Measurements from ENCODE around the gene DNAH2.

DNA sequence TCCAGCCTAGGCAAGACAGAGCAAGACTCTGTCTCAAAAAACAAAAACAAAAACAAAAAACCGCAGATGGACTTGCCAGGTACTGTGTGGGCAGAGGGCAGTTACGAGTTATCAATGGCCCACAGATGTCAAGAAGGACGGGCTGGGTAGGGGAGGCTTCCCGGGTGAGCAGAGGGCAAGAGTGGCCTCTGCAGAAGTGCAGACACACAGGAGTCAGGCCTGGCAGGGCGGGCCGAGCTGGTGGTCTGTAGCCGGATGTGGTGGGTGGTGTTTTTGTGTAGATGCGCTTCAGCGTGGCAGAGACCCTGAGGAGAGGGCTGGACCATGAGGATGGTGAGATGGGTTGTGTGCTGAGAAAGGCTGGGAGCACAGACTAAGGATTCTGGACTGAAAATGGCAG lies 71.6 kb downstream of the DNAH2 start:
- TF ChIP-seq TCF7L2 (IDR thresholded peaks at IDR 0.05; ENCODE audit: borderline replicate concordance, extremely low read depth, insufficient read depth, insufficient read length) (no peak), SRF (IDR thresholded peaks at IDR 0.05; ENCODE audit: low read depth) (no peak), EGR1 (IDR thresholded peaks at IDR 0.05; ENCODE audit: low read depth) (no peak), POLR2A (IDR thresholded peaks at IDR 0.05; ENCODE audit: borderline replicate concordance, extremely low read depth, insufficient read depth, insufficient read length) (no peak), YY1 (IDR thresholded peaks at IDR 0.05; ENCODE audit: extremely low read depth, insufficient replicate concordance, low read depth, low read length) (no peak), EZH2 (IDR thresholded peaks at IDR 0.05) (no peak), POLR2AphosphoS5 (IDR thresholded peaks at IDR 0.05; ENCODE audit: low read depth, low read length) (no peak), ZFX (IDR thresholded peaks at IDR 0.05) (no peak), FOSL1 (IDR thresholded peaks at IDR 0.05; ENCODE audit: low read depth) (no peak)
- TF ChIP-seq, protein P1, sequence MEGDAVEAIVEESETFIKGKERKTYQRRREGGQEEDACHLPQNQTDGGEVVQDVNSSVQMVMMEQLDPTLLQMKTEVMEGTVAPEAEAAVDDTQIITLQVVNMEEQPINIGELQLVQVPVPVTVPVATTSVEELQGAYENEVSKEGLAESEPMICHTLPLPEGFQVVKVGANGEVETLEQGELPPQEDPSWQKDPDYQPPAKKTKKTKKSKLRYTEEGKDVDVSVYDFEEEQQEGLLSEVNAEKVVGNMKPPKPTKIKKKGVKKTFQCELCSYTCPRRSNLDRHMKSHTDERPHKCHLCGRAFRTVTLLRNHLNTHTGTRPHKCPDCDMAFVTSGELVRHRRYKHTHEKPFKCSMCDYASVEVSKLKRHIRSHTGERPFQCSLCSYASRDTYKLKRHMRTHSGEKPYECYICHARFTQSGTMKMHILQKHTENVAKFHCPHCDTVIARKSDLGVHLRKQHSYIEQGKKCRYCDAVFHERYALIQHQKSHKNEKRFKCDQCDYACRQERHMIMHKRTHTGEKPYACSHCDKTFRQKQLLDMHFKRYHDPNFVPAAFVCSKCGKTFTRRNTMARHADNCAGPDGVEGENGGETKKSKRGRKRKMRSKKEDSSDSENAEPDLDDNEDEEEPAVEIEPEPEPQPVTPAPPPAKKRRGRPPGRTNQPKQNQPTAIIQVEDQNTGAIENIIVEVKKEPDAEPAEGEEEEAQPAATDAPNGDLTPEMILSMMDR (IDR thresholded peaks at IDR 0.05 in 2 of 3, conservative IDR thresholded peaks at IDR 0.05 in 1 of 3; ENCODE audit: borderline replicate concordance in 1 of 3, insufficient read depth in 1 of 3, low read depth in 2 of 3, low read length in 2 of 3): no peak
- TF ChIP-seq, protein P2, sequence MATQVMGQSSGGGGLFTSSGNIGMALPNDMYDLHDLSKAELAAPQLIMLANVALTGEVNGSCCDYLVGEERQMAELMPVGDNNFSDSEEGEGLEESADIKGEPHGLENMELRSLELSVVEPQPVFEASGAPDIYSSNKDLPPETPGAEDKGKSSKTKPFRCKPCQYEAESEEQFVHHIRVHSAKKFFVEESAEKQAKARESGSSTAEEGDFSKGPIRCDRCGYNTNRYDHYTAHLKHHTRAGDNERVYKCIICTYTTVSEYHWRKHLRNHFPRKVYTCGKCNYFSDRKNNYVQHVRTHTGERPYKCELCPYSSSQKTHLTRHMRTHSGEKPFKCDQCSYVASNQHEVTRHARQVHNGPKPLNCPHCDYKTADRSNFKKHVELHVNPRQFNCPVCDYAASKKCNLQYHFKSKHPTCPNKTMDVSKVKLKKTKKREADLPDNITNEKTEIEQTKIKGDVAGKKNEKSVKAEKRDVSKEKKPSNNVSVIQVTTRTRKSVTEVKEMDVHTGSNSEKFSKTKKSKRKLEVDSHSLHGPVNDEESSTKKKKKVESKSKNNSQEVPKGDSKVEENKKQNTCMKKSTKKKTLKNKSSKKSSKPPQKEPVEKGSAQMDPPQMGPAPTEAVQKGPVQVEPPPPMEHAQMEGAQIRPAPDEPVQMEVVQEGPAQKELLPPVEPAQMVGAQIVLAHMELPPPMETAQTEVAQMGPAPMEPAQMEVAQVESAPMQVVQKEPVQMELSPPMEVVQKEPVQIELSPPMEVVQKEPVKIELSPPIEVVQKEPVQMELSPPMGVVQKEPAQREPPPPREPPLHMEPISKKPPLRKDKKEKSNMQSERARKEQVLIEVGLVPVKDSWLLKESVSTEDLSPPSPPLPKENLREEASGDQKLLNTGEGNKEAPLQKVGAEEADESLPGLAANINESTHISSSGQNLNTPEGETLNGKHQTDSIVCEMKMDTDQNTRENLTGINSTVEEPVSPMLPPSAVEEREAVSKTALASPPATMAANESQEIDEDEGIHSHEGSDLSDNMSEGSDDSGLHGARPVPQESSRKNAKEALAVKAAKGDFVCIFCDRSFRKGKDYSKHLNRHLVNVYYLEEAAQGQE (IDR thresholded peaks at IDR 0.05; ENCODE audit: low read depth): no peak
